Liver (tissue), 9 donors: ENCODE data around the gene TCF7L1. TPM values are rescaled to one million over a fixed set of nuclear protein-coding genes. Genes with fewer than 3 reads are reported as not detected.

Experiments used
- DNase-seq: peaks from one replicate; pipeline ENCODE4 v3.0.0-alpha.2; 2017; ENCODE audit warnings: low spot score
- H3K27ac ChIP-seq, 2 donors: one replicate each; pipeline ENCODE4 v1.7.0; 2013; ENCODE audit warnings: inconsistent platforms in 2 of 2, low read length in 2 of 2, control low read depth in 1 of 2, low read depth in 1 of 2, mild to moderate bottlenecking in 1 of 2
- H3K27me3 ChIP-seq, 4 donors: one replicate each; pipeline versions ENCODE4 v1.6.1 to v1.7.0; 2013; ENCODE audit warnings: low read length in 3 of 4, inconsistent platforms in 1 of 4, mild to moderate bottlenecking in 1 of 4, moderate library complexity in 1 of 4; ENCODE audit not compliant: control insufficient read depth in 4 of 4, insufficient read depth in 4 of 4
- H3K36me3 ChIP-seq, 4 donors: one replicate each; pipeline versions ENCODE4 v1.6.1 to v1.7.0; 2013; ENCODE audit warnings: low read length in 3 of 4, mild to moderate bottlenecking in 3 of 4, low read depth in 1 of 4, moderate library complexity in 1 of 4; ENCODE audit not compliant: control insufficient read depth in 4 of 4, insufficient read depth in 3 of 4
- H3K4me1 ChIP-seq, 4 donors: one replicate each; pipeline versions ENCODE4 v1.6.1 to v1.7.0; 2013; ENCODE audit warnings: low read length in 3 of 4, mild to moderate bottlenecking in 3 of 4, moderate library complexity in 1 of 4; ENCODE audit not compliant: control insufficient read depth in 4 of 4, insufficient read depth in 4 of 4
- H3K4me3 ChIP-seq, 3 donors: one replicate each; pipeline versions ENCODE4 v1.6.1 to v1.7.0; 2013; ENCODE audit warnings: low read length in 3 of 3, control low read depth in 1 of 3, low read depth in 1 of 3, mild to moderate bottlenecking in 1 of 3
- H3K9ac ChIP-seq, 2 donors: one replicate each; pipeline ENCODE4 v1.7.0; 2013; ENCODE audit warnings: low read length in 2 of 2, mild to moderate bottlenecking in 2 of 2, moderate library complexity in 2 of 2, control low read depth in 1 of 2, low read depth in 1 of 2
- H3K9me3 ChIP-seq, 4 donors: one replicate each; pipeline versions ENCODE4 v1.6.1 to v1.7.0; 2013; ENCODE audit warnings: low read length in 3 of 4; ENCODE audit not compliant: control insufficient read depth in 4 of 4
- ATF3 ChIP-seq: IDR thresholded peaks from 2 replicates; pipeline ENCODE4 v1.6.1; 2016; ENCODE audit warnings: antibody characterized with exemption
- EGR1 ChIP-seq, 2 donors: IDR thresholded peaks; 2 replicates each; pipeline ENCODE4 v1.6.1; 2016 to 2018; ENCODE audit warnings: antibody characterized with exemption in 2 of 2, low read depth in 2 of 2
- FOXA1 ChIP-seq: IDR thresholded peaks from 2 replicates; pipeline ENCODE4 v1.6.1; 2016; ENCODE audit warnings: antibody characterized with exemption
- FOXA2 ChIP-seq: IDR thresholded peaks from 2 replicates; pipeline ENCODE4 v1.6.1; 2016; ENCODE audit warnings: antibody characterized with exemption
- GABPA ChIP-seq, 2 donors: IDR thresholded peaks in 1 of 2; conservative IDR thresholded peaks in 1 of 2; 2 replicates each; pipeline ENCODE4 v1.6.1; 2016; ENCODE audit warnings: antibody characterized with exemption in 2 of 2, mild to moderate bottlenecking in 1 of 2, moderate library complexity in 1 of 2
- HNF4A ChIP-seq, 2 donors: conservative IDR thresholded peaks; 2 replicates each; pipeline ENCODE4 v1.6.1; 2016; ENCODE audit warnings: antibody characterized with exemption in 2 of 2, mild to moderate bottlenecking in 2 of 2
- HNF4G ChIP-seq: IDR thresholded peaks from 2 replicates; pipeline ENCODE4 v1.6.1; 2016; ENCODE audit warnings: antibody characterized with exemption
- JUND ChIP-seq, 2 donors: IDR thresholded peaks; 2 replicates each; pipeline ENCODE4 v1.6.1; 2016; ENCODE audit warnings: antibody characterized with exemption in 2 of 2
- MAX ChIP-seq: IDR thresholded peaks from 2 replicates; pipeline ENCODE4 v1.6.1; 2016; ENCODE audit warnings: antibody characterized with exemption
- NR2F2 ChIP-seq: IDR thresholded peaks from 2 replicates; pipeline ENCODE4 v1.6.1; 2016; ENCODE audit warnings: antibody characterized with exemption
- RAD21 ChIP-seq, 2 donors: IDR thresholded peaks; 2 replicates each; pipeline ENCODE4 v1.6.1; 2016; ENCODE audit warnings: antibody characterized with exemption in 2 of 2, mild to moderate bottlenecking in 2 of 2
- REST ChIP-seq: IDR thresholded peaks from 2 replicates; pipeline ENCODE4 v1.6.1; 2016; ENCODE audit warnings: antibody characterized with exemption, mild to moderate bottlenecking
- RXRA ChIP-seq, 2 donors: IDR thresholded peaks; 2 replicates each; pipeline ENCODE4 v1.6.1; 2017 to 2018; ENCODE audit warnings: antibody characterized with exemption in 2 of 2, mild to moderate bottlenecking in 1 of 2
- SP1 ChIP-seq: IDR thresholded peaks from 2 replicates; pipeline ENCODE4 v1.6.1; 2018; ENCODE audit warnings: antibody characterized with exemption, mild to moderate bottlenecking
- TAF1 ChIP-seq: conservative IDR thresholded peaks from 2 replicates; pipeline ENCODE4 v1.6.1; 2016; ENCODE audit warnings: antibody characterized with exemption, mild to moderate bottlenecking
- YY1 ChIP-seq: IDR thresholded peaks from 2 replicates; pipeline ENCODE4 v1.6.1; 2016; ENCODE audit warnings: antibody characterized with exemption, mild to moderate bottlenecking
- ZBTB33 ChIP-seq: IDR thresholded peaks from 2 replicates; pipeline ENCODE4 v1.6.1; 2016; ENCODE audit warnings: antibody characterized with exemption
- WGBS: extraction: QIAGEN DNeasy Blood & Tissue Kit; methylation state at CpG from one replicate; pipeline ENCODE4 v1.1.7; 2013; 5-methylcytosine and 5-hydroxymethylcytosine counted together
- polyA plus RNA-seq, 2 donors: library from polyadenylated mRNA; stranded (reverse) in 1 of 2; unstranded in 1 of 2; fragments of 200-250 nt in 1 of 2; fragments of >200 nt in 1 of 2; fragmentation: Nextera tagmentation in 1 of 2; extraction: Ambion mirVana in 1 of 2; gene quantifications; one replicate each; pipeline versions ENCODE4 v1.2.1 to v1.2.3, GENCODE V29; 2013 to 2015
- total RNA-seq, 2 donors: library from RNA; depleted of rRNA; stranded (reverse); fragments of >200 nt; gene quantifications; one replicate each; pipeline ENCODE4 v1.2.3, GENCODE V29; 2014
- TF ChIP-seq, protein P1 (sequence below): fragments of 150-350 bp; IDR thresholded peaks from 2 replicates; pipeline ENCODE4 v1.5.1; 2017; ENCODE audit warnings: improper control_type of control experiment, low read depth, low read length; ENCODE audit not compliant: missing input control
- donor health status: healthy.
- donor health status: healthy.
- donor health status: healthy.
- donor health status: healthy.
- donor health status: healthy.

TCF7L1 gene, protein sequence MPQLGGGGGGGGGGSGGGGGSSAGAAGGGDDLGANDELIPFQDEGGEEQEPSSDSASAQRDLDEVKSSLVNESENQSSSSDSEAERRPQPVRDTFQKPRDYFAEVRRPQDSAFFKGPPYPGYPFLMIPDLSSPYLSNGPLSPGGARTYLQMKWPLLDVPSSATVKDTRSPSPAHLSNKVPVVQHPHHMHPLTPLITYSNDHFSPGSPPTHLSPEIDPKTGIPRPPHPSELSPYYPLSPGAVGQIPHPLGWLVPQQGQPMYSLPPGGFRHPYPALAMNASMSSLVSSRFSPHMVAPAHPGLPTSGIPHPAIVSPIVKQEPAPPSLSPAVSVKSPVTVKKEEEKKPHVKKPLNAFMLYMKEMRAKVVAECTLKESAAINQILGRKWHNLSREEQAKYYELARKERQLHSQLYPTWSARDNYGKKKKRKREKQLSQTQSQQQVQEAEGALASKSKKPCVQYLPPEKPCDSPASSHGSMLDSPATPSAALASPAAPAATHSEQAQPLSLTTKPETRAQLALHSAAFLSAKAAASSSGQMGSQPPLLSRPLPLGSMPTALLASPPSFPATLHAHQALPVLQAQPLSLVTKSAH
- total RNA-seq (1 to 10 TPM; 1.6 to 3.6 TPM), polyA plus RNA-seq (1 to 10 TPM; 6.0 TPM)

DNA sequence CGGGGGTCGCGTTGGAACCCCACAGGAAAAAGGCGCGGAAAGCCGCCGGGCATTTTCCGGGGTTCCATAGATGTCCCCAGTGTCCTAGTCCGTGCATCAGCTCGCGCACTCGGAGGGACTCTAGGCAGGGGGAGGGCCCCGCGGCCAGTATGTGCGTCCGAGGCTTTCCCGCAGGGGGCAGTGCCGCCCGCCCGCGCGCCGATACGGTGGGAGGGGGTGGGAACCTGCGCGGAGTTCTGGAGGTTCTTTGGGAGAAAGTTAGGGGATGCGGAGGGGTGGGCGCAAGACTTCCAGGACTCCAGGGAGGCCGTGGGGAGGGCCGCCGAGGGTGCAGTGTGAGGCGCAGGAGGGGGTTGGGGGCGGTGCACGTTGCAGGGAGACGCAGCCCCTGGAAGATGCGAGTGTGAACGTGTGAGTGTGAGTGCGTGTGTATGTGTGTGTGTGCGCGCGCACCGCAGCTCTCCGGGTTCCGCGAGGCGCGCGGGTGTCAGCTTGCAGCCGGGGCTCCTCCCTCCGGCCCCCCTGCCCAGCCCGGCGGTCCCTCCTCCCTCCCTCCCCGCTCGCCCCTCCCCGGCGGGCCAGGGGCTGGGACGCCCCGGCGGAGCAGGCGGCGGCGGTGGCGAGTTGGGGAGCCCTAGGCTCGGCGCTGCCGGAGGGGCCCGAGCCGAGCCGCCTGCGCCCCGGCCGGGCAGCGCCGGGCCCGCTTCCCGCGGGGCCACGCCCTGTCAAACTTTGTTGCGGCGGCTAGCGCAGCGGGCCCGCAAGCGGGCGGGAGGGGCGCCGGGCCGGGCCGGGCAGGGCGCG, at the start of gene TCF7L1:
Gene TCF7L1 (plus strand): TSS at position 559 of the 804 bp plus-strand sequence. CDS start 293 bp downstream, outside the sequence.
- H3K36me3 ChIP-seq = no peaks in the 10 kb centered on the region
- peak; percentile 77 for DNase-seq
- H3K9me3 ChIP-seq = no peaks in the 10 kb centered on the region
- H3K27ac ChIP-seq = peak within 1 kb of the TSS; percentile 61 to 73
- WGBS = 1% methylated on average over 91 of the region's 91 CpGs
- H3K4me3 ChIP-seq = peak within 1 kb of the TSS; percentile 72 to 89 (median 78)
- peaks cover 2 to 19% (median 8%) of the 10 kb centered on the region in 4 donors for H3K4me1 ChIP-seq
- TF ChIP-seq REST = no peak
- no peak for TF ChIP-seq NR2F2
- peak; percentile 92 to 94 for TF ChIP-seq RAD21 (IDR thresholded peaks at IDR 0.05)
- TF ChIP-seq HNF4G = no peak
- no peak for TF ChIP-seq JUND (IDR thresholded peaks at IDR 0.05)
- TF ChIP-seq HNF4A (conservative IDR thresholded peaks at IDR 0.05) = peak in 1 of 2 donors; percentile 9
- TF ChIP-seq, protein P1, sequence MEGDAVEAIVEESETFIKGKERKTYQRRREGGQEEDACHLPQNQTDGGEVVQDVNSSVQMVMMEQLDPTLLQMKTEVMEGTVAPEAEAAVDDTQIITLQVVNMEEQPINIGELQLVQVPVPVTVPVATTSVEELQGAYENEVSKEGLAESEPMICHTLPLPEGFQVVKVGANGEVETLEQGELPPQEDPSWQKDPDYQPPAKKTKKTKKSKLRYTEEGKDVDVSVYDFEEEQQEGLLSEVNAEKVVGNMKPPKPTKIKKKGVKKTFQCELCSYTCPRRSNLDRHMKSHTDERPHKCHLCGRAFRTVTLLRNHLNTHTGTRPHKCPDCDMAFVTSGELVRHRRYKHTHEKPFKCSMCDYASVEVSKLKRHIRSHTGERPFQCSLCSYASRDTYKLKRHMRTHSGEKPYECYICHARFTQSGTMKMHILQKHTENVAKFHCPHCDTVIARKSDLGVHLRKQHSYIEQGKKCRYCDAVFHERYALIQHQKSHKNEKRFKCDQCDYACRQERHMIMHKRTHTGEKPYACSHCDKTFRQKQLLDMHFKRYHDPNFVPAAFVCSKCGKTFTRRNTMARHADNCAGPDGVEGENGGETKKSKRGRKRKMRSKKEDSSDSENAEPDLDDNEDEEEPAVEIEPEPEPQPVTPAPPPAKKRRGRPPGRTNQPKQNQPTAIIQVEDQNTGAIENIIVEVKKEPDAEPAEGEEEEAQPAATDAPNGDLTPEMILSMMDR = peak; percentile 85
- TF ChIP-seq FOXA2 = no peak
- no peak for TF ChIP-seq EGR1 (IDR thresholded peaks at IDR 0.05; ENCODE audit: low read depth in 2 of 2)
- peak; percentile 7 for TF ChIP-seq SP1
- TF ChIP-seq ZBTB33 = no peak
- no peak for TF ChIP-seq ATF3
- TF ChIP-seq YY1 = no peak
- TF ChIP-seq FOXA1 = no peak
- no peak for TF ChIP-seq GABPA (IDR thresholded peaks at IDR 0.05 in 1 of 2, conservative IDR thresholded peaks at IDR 0.05 in 1 of 2)
- no peak for TF ChIP-seq RXRA (IDR thresholded peaks at IDR 0.05)
- TF ChIP-seq MAX = no peak
- no peak for TF ChIP-seq TAF1
- H3K27me3 ChIP-seq = no peaks in the 10 kb centered on the region
- no peak within 1 kb of the TSS for H3K9ac ChIP-seq
